ENCODE results near the gene CGB5.

The CGB5 gene

DNA sequence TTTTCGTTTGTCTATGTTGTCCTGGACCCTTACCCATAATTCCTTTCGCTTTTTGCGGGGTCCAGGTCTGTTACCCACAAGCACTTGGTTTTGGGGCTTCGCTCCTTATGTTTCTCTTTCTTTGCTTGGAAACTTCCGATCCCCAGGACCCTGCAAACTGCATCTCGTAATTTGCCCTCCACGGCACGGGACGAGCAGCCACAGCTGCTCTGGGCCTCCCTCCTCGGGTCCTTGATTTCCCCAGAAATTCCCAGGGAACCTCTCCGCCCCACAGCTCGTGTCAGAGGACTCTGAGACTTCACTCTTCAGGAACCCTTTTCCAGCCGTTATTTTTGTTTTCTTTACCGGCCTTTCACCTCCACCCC lies 42.2 kb downstream of the CGB5 start:
- Histone ChIP-seq H3K4me3 (ENCODE audit: low read depth in 1 of 2, low read length in 2 of 2) (peak overlapping the region; percentile 81 to 99), H3K9me3 (ENCODE audit: control insufficient read depth in 1 of 2, low read length in 2 of 2) (no peaks in the 10 kb centered on the region), H3K9ac (ENCODE audit: low read depth in 1 of 2, low read length in 2 of 2) (peak overlapping the region; percentile 82 to 94), H3K27me3 (ENCODE audit: control insufficient read depth in 1 of 2, insufficient read depth in 2 of 2, low read length in 2 of 2) (no peaks in the 10 kb centered on the region), H3K36me3 (ENCODE audit: control insufficient read depth in 1 of 2, insufficient read depth in 2 of 2, low read length in 2 of 2) (peaks cover 15 to 26% of the 10 kb centered on the region in 2 donors), H3K4me1 (ENCODE audit: control insufficient read depth in 1 of 2, insufficient read depth in 2 of 2, low read length in 2 of 2) (peaks cover 9 to 13% of the 10 kb centered on the region in 2 donors), H3K27ac (ENCODE audit: low read depth, low read length) (peak overlapping the region; percentile 84)

- Histone ChIP-seq H3K27me3 (ENCODE audit: control insufficient read depth in 1 of 2, insufficient read depth in 2 of 2, low read length in 2 of 2) (no peaks in the 10 kb centered on the region), H3K27ac (ENCODE audit: low read depth, low read length) (no peak overlapping the region), H3K36me3 (ENCODE audit: control insufficient read depth in 1 of 2, insufficient read depth in 2 of 2, low read length in 2 of 2) (peaks cover 17 to 30% of the 10 kb centered on the region in 2 donors)
Observed at GRCh38 chr19:49086296-49086695, 42.6 kb downstream of the CGB5 start.

DNA sequence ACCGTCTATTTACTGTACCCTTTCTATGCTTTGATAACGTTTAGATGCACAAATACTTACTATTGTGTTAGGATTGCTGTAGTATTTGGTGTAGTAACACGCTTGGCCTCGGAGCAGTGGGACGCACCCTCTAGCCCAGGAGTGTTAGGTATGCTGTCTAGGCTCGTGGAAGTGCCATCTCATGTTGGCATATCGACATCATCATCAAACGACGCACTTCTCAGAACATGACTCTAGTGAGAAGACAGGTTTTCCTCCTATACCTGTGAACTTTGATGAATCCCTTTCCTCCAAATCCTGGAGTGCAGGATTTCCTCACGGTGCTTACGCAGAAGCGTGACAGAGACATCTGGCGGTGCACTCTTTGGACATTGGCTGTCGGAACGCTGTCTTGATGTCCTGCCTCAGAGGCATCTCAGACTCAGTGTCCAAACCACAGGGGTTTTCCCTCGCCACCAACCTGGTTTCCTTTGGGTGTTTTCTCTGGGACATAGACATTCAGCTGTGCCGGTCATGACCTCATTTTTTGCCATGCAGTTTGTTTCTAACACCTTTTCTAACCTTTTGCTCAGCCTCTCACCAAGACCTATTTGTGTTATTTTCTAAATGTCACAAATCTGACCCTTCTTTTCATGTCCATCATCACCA lies 47.9 kb downstream of the CGB5 start:
- Histone ChIP-seq H3K36me3 (ENCODE audit: control insufficient read depth in 1 of 2, insufficient read depth in 2 of 2, low read length in 2 of 2) (peaks cover 22 to 66% of the 10 kb centered on the region in 2 donors), H3K9ac (ENCODE audit: low read depth in 1 of 2, low read length in 2 of 2) (no peak overlapping the region), H3K4me3 (ENCODE audit: low read depth in 1 of 2, low read length in 2 of 2) (no peak overlapping the region), H3K27me3 (ENCODE audit: control insufficient read depth in 1 of 2, insufficient read depth in 2 of 2, low read length in 2 of 2) (no peaks in the 10 kb centered on the region), H3K9me3 (ENCODE audit: control insufficient read depth in 1 of 2, low read length in 2 of 2) (no peaks in the 10 kb centered on the region), H3K27ac (ENCODE audit: low read depth, low read length) (no peak overlapping the region), H3K4me1 (ENCODE audit: control insufficient read depth in 1 of 2, insufficient read depth in 2 of 2, low read length in 2 of 2) (peaks cover 3 to 8% of the 10 kb centered on the region in 2 donors)

More at GRCh38 chr19:49086296-49086695, 42.6 kb downstream of the CGB5 start:
- Histone ChIP-seq H3K9ac (ENCODE audit: low read depth in 1 of 2, low read length in 2 of 2) (peak overlapping the region; percentile 82 to 94), H3K9me3 (ENCODE audit: control insufficient read depth in 1 of 2, low read length in 2 of 2) (no peaks in the 10 kb centered on the region), H3K4me1 (ENCODE audit: control insufficient read depth in 1 of 2, insufficient read depth in 2 of 2, low read length in 2 of 2) (peaks cover 9 to 13% of the 10 kb centered on the region in 2 donors), H3K4me3 (ENCODE audit: low read depth in 1 of 2, low read length in 2 of 2) (peak overlapping the region; percentile 81 to 99)

- Histone ChIP-seq H3K9me3 (ENCODE audit: control insufficient read depth in 1 of 2, low read length in 2 of 2) (no peaks in the 10 kb centered on the region), H3K4me3 (ENCODE audit: low read depth in 1 of 2, low read length in 2 of 2) (no peak overlapping the region), H3K36me3 (ENCODE audit: control insufficient read depth in 1 of 2, insufficient read depth in 2 of 2, low read length in 2 of 2) (peaks cover 22 to 68% of the 10 kb centered on the region in 2 donors), H3K4me1 (ENCODE audit: control insufficient read depth in 1 of 2, insufficient read depth in 2 of 2, low read length in 2 of 2) (no peaks in the 10 kb centered on the region), H3K27me3 (ENCODE audit: control insufficient read depth in 1 of 2, insufficient read depth in 2 of 2, low read length in 2 of 2) (no peaks in the 10 kb centered on the region), H3K9ac (ENCODE audit: low read depth in 1 of 2, low read length in 2 of 2) (no peak overlapping the region), H3K27ac (ENCODE audit: low read depth, low read length) (no peak overlapping the region)
Observed at GRCh38 chr19:49092686-49093085, 49.0 kb downstream of the CGB5 start.
